A549 (cell line): ENCODE measurements around the gene MCTP1. TPM values are rescaled to one million over a fixed set of nuclear protein-coding genes. Genes with fewer than 3 reads are reported as not detected.

Source experiments
- ATAC-seq, 2 experiments: fragments of 200-7000 bp in 1 of 2; fragments of >200 bp in 1 of 2; cut with Nextera tagmentation in 1 of 2; cut with Tn5 transposase in 1 of 2; 3 replicates each; pipeline versions ENCODE4 v1.8.0 to v1.9.1; 2018 to 2020; ENCODE audit warnings: mild to moderate bottlenecking in 1 of 2, moderate library complexity in 1 of 2
- CTCF ChIA-PET: fragments of 300-600 bp; sonication (Branson Sonifier 250); formaldehyde crosslinking; extraction: SDS; loops from one replicate; lab custom pipeline; 2021; ENCODE audit warnings: antibody characterized with exemption, inconsistent platforms; lab: Yijun Ruan, JAX
- POLR2A ChIA-PET: fragments of 350-600 bp; formaldehyde crosslinking; extraction: SDS; loops from one replicate; lab custom pipeline; 2021; ENCODE audit warnings: antibody characterized with exemption, inconsistent platforms; lab: Yijun Ruan, JAX
- DNase-seq, 2 experiments: peaks; one replicate each; pipeline versions ENCODE4 v3.0.0 to v3.0.0-alpha.2; 2011 to 2016; ENCODE audit warnings: low read depth in 1 of 2, low spot score in 1 of 2
- FAIRE-seq: peaks from 2 replicates; lab custom pipeline; 2011; peaks lifted over from hg19 to GRCh38; lab: Jason Lieb, UNC
- H3K27ac ChIP-seq, 2 experiments: fragments of >200 bp; sonication (Bioruptor Twin); formaldehyde crosslinking; 3 replicates each; pipeline ENCODE4 v1.5.1; 2016 to 2017
- H3K4me1 ChIP-seq: fragments of >200 bp; sonication (Bioruptor Twin); formaldehyde crosslinking; 3 replicates; pipeline ENCODE4 v1.6.1; 2016
- H3K4me2 ChIP-seq: fragments of >200 bp; sonication (Bioruptor Twin); formaldehyde crosslinking; 3 replicates; pipeline ENCODE4 v1.6.1; 2016
- H3K4me3 ChIP-seq: fragments of >200 bp; sonication (Bioruptor Twin); formaldehyde crosslinking; 3 replicates; pipeline ENCODE4 v1.5.1; 2016
- H3K9me3 ChIP-seq: fragments of >200 bp; sonication (Bioruptor Twin); formaldehyde crosslinking; 3 replicates; pipeline ENCODE4 v1.6.1; 2016
- CBX2 ChIP-seq: fragments of 200-600 bp; sonication (generic); IDR thresholded peaks from 2 replicates; pipeline ENCODE4 v1.6.1; 2016; ENCODE audit warnings: low read depth, mild to moderate bottlenecking, borderline replicate concordance
- CBX8 ChIP-seq: fragments of 200-600 bp; sonication (generic); IDR thresholded peaks from 2 replicates; pipeline ENCODE4 v1.6.1; 2016
- CHD4 ChIP-seq: fragments of 200-600 bp; sonication (generic); IDR thresholded peaks from 2 replicates; pipeline ENCODE4 v1.6.1; 2016; ENCODE audit warnings: antibody characterized with exemption, mild to moderate bottlenecking, borderline replicate concordance
- EHMT2 ChIP-seq: fragments of 200-600 bp; sonication (generic); IDR thresholded peaks from 2 replicates; pipeline ENCODE4 v1.6.1; 2016; ENCODE audit warnings: antibody characterized with exemption, low read depth, mild to moderate bottlenecking, moderate library complexity
- FOSL2 ChIP-seq, 2 experiments: fragments of 450-650 bp in 1 of 2; fragments of >200 bp in 1 of 2; sonication (Bioruptor Twin) in 1 of 2; formaldehyde crosslinking; IDR thresholded peaks; 2 replicates each; pipeline versions ENCODE4 v1.5.0 to v1.6.1; 2016 to 2020; ENCODE audit warnings: mild to moderate bottlenecking in 1 of 2, moderate library complexity in 1 of 2
- FOXS1 ChIP-seq: fragments of 250-450 bp; sonication (Bioruptor Pico); IDR thresholded peaks from 2 replicates; pipeline ENCODE4 v1.5.0; 2020; ENCODE audit warnings: mild to moderate bottlenecking, moderate library complexity
- HOXB5 ChIP-seq: fragments of 250-450 bp; sonication (Bioruptor Pico); IDR thresholded peaks from 2 replicates; pipeline ENCODE4 v1.5.0; 2020; ENCODE audit warnings: mild to moderate bottlenecking, moderate library complexity
- JUNB ChIP-seq: fragments of >200 bp; sonication (Bioruptor Twin); formaldehyde crosslinking; IDR thresholded peaks from 2 replicates; pipeline ENCODE4 v1.6.1; 2016
- KDM5A ChIP-seq: fragments of 200-600 bp; sonication (generic); IDR thresholded peaks from 2 replicates; pipeline ENCODE4 v1.6.1; 2016; ENCODE audit warnings: antibody characterized with exemption, mild to moderate bottlenecking
- MYC ChIP-seq: IDR thresholded peaks from 2 replicates; pipeline ENCODE4 v1.6.1; 2012; ENCODE audit warnings: mild to moderate bottlenecking, inconsistent platforms, low read length, improper control_type of control experiment, borderline replicate concordance
- NFE2L2 ChIP-seq: fragments of 150-350 bp; conservative IDR thresholded peaks from 2 replicates; pipeline ENCODE4 v1.6.1; 2014; ENCODE audit warnings: low read length
- NPAS2 ChIP-seq: fragments of 250-450 bp; sonication (Bioruptor Pico); IDR thresholded peaks from 2 replicates; pipeline ENCODE4 v1.8.0; 2022; ENCODE audit warnings: mild to moderate bottlenecking, moderate library complexity, borderline replicate concordance
- PHF8 ChIP-seq: fragments of 200-600 bp; sonication (generic); IDR thresholded peaks from 2 replicates; pipeline ENCODE4 v1.6.1; 2016; ENCODE audit warnings: low read depth, mild to moderate bottlenecking, antibody characterized with exemption, moderate library complexity, borderline replicate concordance
- POLR2A ChIP-seq: IDR thresholded peaks from 2 replicates; pipeline ENCODE4 v1.6.1; 2012; ENCODE audit warnings: mild to moderate bottlenecking, low read length
- POLR2AphosphoS2 ChIP-seq: conservative IDR thresholded peaks from 2 replicates; pipeline ENCODE4 v1.6.1; 2012; ENCODE audit warnings: low read length, improper control_type of control experiment, inconsistent platforms
- RAD21 ChIP-seq, 2 experiments: fragments of >200 bp in 1 of 2; sonication (Bioruptor Twin) in 1 of 2; formaldehyde crosslinking in 1 of 2; IDR thresholded peaks in 1 of 2; conservative IDR thresholded peaks in 1 of 2; 2 replicates in 1 of 2; 3 replicates in 1 of 2; pipeline ENCODE4 v1.6.1; 2012 to 2018; ENCODE audit warnings: inconsistent platforms in 1 of 2
- RCOR1 ChIP-seq: fragments of 150-350 bp; IDR thresholded peaks from 2 replicates; pipeline ENCODE4 v1.6.1; 2014; ENCODE audit warnings: antibody characterized with exemption, low read length, low read depth
- RFX5 ChIP-seq: fragments of 450-650 bp; IDR thresholded peaks from 2 replicates; pipeline ENCODE4 v1.7.1; 2014; ENCODE audit warnings: antibody characterized with exemption, mild to moderate bottlenecking, moderate library complexity
- ZC3H11A ChIP-seq: fragments of 450-650 bp; IDR thresholded peaks from 2 replicates; pipeline ENCODE4 v1.6.1; 2014; ENCODE audit warnings: antibody characterized with exemption, mild to moderate bottlenecking
- ZSCAN20 ChIP-seq: fragments of 250-450 bp; sonication (Bioruptor Pico); IDR thresholded peaks from 2 replicates; pipeline ENCODE4 v1.8.0; 2022; ENCODE audit warnings: mild to moderate bottlenecking, moderate library complexity
- WGBS: methylation state at CpG from one replicate; pipeline ENCODE4 v1.1.6; 2017; ENCODE audit errors: missing lambda C conversion rate; 5-methylcytosine and 5-hydroxymethylcytosine counted together
- polyA plus RNA-seq, 4 experiments: library from polyadenylated mRNA; depleted of rRNA in 3 of 4; stranded (reverse); fragments of >200 nt; fragmentation: RNase III in 1 of 4; extraction: RNeasy Plus Mini Kit Qiagen cat#74134 plus additional on column Dnase treatment in 1 of 4; gene quantifications; 2 replicates in 3 of 4; 3 replicates in 1 of 4; pipeline ENCODE4 v1.2.3, GENCODE V29; 2011 to 2017
- TF ChIP-seq, protein P1 (sequence below): IDR thresholded peaks from 2 replicates; pipeline ENCODE4 v1.6.1; 2012; ENCODE audit warnings: low read depth, borderline replicate concordance
- TF ChIP-seq, protein P2 (sequence below): IDR thresholded peaks from 2 replicates; pipeline ENCODE4 v1.6.1; 2012

MCTP1 gene
- polyA plus RNA-seq, 2 of the 4 experiments (the other 2 are of a cell fraction), result 5.4 to 6.9 TPM

DNA sequence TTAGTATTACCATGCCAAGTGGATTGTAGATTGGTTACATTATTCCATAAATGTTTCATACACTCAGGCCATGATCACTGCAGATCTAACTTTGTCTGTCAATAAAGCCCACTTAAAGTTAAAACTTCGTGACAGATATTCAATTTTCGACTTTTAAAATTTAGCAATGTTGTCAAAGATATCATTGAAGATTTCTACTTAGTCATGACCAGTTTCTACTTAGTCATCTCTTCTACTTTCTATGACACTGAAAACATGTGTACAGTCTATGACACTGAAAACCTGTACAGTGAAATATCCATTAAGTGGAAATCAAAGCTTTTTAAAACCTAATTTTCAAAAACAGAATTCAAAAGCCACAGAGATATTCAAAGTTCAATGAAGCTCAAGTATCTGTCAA is 258.2 kb downstream of the MCTP1 start:
- no peaks in the 10 kb centered on the region for H3K4me1 ChIP-seq
- WGBS, result 84% methylated on average over 2 of the region's 2 CpGs
- CTCF ChIA-PET, result interaction anchor here (0.7 kb wide), 1 partner anchor 42 kb away, joined by 3 read pairs; no protein-coding TSS in a partner anchor
- no peak for ATAC-seq
- H3K4me2 ChIP-seq, result no peak overlapping the region
- no peak for FAIRE-seq
- no peak for DNase-seq
- H3K9me3 ChIP-seq, result no peaks in the 10 kb centered on the region
- TF ChIP-seq KDM5A (no peak), NPAS2 (CRISPR knock-in tag) (no peak), PHF8 (no peak), RCOR1 (no peak), MYC (no peak), EHMT2 (no peak)
- TF ChIP-seq, all 56 proteins: peak for 0
- H3K27ac ChIP-seq, result no peak overlapping the region
- H3K4me3 ChIP-seq, result no peak overlapping the region
- POLR2A ChIA-PET, result no interaction called here

DNA sequence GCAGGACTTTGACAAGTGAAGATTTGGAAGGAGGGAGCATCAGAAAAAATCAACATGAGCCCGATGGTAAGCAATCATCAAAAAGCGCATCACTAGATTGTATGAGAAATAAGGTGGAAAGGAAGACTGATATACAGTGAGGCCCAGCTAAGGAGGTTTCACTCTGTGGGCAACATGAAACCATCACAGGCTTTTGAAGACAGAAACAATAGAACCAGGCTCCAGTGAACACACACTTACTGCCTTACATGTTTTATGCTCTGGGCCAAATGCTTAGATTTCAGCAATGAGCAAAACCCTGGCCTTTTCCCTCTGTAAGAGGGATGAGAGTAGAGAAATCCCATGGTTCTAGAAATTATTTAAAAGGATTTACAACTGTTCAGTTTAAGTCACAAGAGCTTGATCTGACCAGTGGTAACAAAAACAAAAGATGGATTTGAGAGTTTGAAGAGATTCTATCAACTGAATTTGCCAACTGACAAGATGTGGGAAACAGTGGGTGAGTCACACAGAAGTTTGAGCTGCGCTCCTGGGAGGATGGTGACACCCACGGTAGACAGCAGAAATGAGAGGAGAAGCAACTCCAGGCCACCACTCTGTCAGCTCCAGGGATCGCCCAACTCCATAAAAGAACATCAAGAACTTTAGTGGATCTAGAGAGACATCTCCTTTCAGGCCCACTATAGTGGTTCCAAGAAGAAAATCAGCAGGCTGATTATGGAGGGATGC is 261.8 kb downstream of the MCTP1 start:
- FAIRE-seq (no peak), ATAC-seq (no peak), DNase-seq (no peak)
- H3K4me2 ChIP-seq, result no peak overlapping the region
- TF ChIP-seq CBX8 (no peak), CHD4 (no peak), JUNB (no peak), MYC (no peak), POLR2A (no peak)
- TF ChIP-seq, protein P1, sequence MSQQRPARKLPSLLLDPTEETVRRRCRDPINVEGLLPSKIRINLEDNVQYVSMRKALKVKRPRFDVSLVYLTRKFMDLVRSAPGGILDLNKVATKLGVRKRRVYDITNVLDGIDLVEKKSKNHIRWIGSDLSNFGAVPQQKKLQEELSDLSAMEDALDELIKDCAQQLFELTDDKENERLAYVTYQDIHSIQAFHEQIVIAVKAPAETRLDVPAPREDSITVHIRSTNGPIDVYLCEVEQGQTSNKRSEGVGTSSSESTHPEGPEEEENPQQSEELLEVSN, result no peak
- no peak overlapping the region for H3K4me3 ChIP-seq
- ChIA-PET CTCF (interaction anchor here (0.9 to 1.2 kb wide), 3 partner anchors 12 to 21 kb away, joined by 3 read pairs; no protein-coding TSS in a partner anchor), POLR2A (no interaction called here)
- no peaks in the 10 kb centered on the region for H3K9me3 ChIP-seq
- no peaks in the 10 kb centered on the region for H3K4me1 ChIP-seq
- H3K27ac ChIP-seq, result no peak overlapping the region
- 69% methylated on average over 5 of the region's 5 CpGs for WGBS

DNA sequence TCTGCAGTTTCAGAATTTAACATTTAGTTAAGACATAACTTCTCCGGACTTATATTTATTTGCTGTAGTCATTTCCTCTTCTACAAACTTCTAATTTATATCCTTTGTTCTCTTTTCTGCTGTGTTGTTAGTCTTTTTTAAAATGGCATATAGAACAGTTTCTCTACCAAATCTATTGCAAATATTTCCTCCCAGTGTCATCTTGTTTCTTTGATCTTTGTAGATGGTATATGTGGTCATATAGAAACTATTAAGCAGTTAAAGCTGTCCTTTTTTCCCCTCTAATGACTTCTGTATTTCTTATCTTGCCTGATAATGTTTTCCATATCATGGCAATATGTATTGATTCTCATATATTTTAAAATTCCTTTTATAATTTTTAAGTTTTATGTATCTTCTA is 264.5 kb downstream of the MCTP1 start:
- Histone ChIP-seq H3K9me3 (no peaks in the 10 kb centered on the region), H3K4me2 (no peak overlapping the region), H3K4me3 (no peak overlapping the region), H3K27ac (no peak overlapping the region), H3K4me1 (no peaks in the 10 kb centered on the region)
- TF ChIP-seq ZC3H11A (no peak), HOXB5 (no peak), POLR2A (no peak), RFX5 (no peak), FOSL2 (IDR thresholded peaks at IDR 0.05) (no peak), FOSL2 (CRISPR knock-in tag; IDR thresholded peaks at IDR 0.05) (no peak), RAD21 (conservative IDR thresholded peaks at IDR 0.05 in 1 of 2, IDR thresholded peaks at IDR 0.05 in 1 of 2) (no peak), JUNB (no peak), CBX2 (no peak), POLR2AphosphoS2 (no peak), NFE2L2 (no peak), ZSCAN20 (no peak), FOXS1 (CRISPR knock-in tag) (no peak)
- TF ChIP-seq, protein P1, result no peak
- TF ChIP-seq, protein P2, sequence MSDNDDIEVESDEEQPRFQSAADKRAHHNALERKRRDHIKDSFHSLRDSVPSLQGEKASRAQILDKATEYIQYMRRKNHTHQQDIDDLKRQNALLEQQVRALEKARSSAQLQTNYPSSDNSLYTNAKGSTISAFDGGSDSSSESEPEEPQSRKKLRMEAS, result no peak
- CTCF ChIA-PET, result no interaction called here
- WGBS, result 55% methylated on average over 1 of the region's 1 CpG
- no peak for ATAC-seq
- FAIRE-seq, result no peak
- DNase-seq, result no peak
- POLR2A ChIA-PET, result no interaction called here
